Keratinocyte (primary cell): ENCODE data around the gene DDX41.

Experiments
- CTCF ChIP-seq, 3 experiments: IDR thresholded peaks in 1 of 3; conservative IDR thresholded peaks in 1 of 3; optimal IDR thresholded peaks in 1 of 3; 2 replicates in 2 of 3; 3 replicates in 1 of 3; pipeline versions ENCODE3 to v1.5.1; 2011; ENCODE audit warnings: low read length in 3 of 3, mild to moderate bottlenecking in 3 of 3, moderate library complexity in 2 of 3, control low read depth in 1 of 3, inconsistent platforms in 1 of 3; ENCODE audit not compliant: insufficient read depth in 2 of 3; ENCODE audit errors: extremely low read depth in 1 of 3
- EZH2 ChIP-seq: IDR thresholded peaks from one replicate; pipeline ENCODE4 v1.6.1; 2012; ENCODE audit warnings: inconsistent platforms, mild to moderate bottlenecking, low read length, moderate library complexity

- TF ChIP-seq CTCF (optimal IDR thresholded peaks at IDR 0.05 in 1 of 3, IDR thresholded peaks at IDR 0.05 in 1 of 3, conservative IDR thresholded peaks at IDR 0.05 in 1 of 3; ENCODE audit: extremely low read depth in 1 of 3, insufficient read depth in 2 of 3, low read length in 3 of 3) (no peak), EZH2 (no peak)
These were observed at the start of gene DDX41 for GRCh38 chr5:177516601-177517568.
